Duodenal mucosa (tissue), 2 donors: Measurements from ENCODE around the gene PEPD.

Experiments used
- H3K27ac ChIP-seq: one replicate; pipeline ENCODE4 v1.7.0; 2013; ENCODE audit warnings: low read depth, low read length
- H3K27me3 ChIP-seq, 2 donors: one replicate each; pipeline ENCODE4 v1.7.0; 2013; ENCODE audit warnings: low read length in 2 of 2, control low read depth in 1 of 2; ENCODE audit not compliant: insufficient read depth in 2 of 2, control insufficient read depth in 1 of 2
- H3K36me3 ChIP-seq, 2 donors: one replicate each; pipeline ENCODE4 v1.7.0; 2013; ENCODE audit warnings: low read length in 2 of 2, control low read depth in 1 of 2; ENCODE audit not compliant: insufficient read depth in 2 of 2, control insufficient read depth in 1 of 2
- H3K4me1 ChIP-seq, 2 donors: one replicate each; pipeline ENCODE4 v1.7.0; 2013; ENCODE audit warnings: low read length in 2 of 2, control low read depth in 1 of 2; ENCODE audit not compliant: insufficient read depth in 2 of 2, control insufficient read depth in 1 of 2
- H3K4me3 ChIP-seq, 2 donors: one replicate each; pipeline ENCODE4 v1.7.0; 2013; ENCODE audit warnings: low read length in 2 of 2, low read depth in 1 of 2
- H3K9ac ChIP-seq, 2 donors: one replicate each; pipeline ENCODE4 v1.7.0; 2013; ENCODE audit warnings: low read length in 2 of 2, low read depth in 1 of 2
- H3K9me3 ChIP-seq, 2 donors: one replicate each; pipeline ENCODE4 v1.7.0; 2013; ENCODE audit warnings: low read length in 2 of 2, control low read depth in 1 of 2; ENCODE audit not compliant: control insufficient read depth in 1 of 2

PEPD gene

DNA sequence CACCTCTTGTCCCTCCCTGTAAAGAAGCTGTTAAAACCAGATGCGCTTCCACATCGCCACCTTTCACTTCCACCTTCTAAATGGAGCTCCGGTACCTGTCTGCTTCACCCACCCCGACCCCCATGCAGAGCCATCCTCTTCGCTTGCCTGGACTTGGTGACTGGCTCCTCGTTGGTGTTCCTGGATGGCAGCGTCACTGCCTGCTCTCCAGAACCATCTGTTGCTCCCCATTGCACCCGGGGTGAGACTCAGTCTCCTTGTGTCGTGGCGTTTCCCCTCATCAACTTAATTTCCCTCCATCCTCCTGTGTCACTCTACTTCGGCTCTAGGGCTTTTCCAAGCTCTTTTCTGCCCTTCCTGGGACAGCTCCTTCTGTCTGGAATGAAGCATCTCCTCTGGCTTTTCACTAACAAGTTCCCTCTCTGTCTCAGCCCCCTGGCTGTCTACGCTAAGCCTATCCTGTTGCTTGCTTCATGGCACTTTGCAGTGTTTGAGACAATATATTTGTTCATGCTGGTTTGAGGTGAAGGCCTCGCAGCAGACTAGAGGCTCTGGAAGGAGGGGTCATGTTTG, 137.8 kb downstream of the PEPD start:
- Histone ChIP-seq H3K27ac (no peak overlapping the region), H3K9ac (no peak overlapping the region), H3K4me3 (no peak overlapping the region), H3K27me3 (no peaks in the 10 kb centered on the region), H3K4me1 (peaks cover 2 to 4% of the 10 kb centered on the region in 2 donors), H3K36me3 (peaks cover 11 to 45% of the 10 kb centered on the region in 2 donors), H3K9me3 (no peaks in the 10 kb centered on the region)

DNA sequence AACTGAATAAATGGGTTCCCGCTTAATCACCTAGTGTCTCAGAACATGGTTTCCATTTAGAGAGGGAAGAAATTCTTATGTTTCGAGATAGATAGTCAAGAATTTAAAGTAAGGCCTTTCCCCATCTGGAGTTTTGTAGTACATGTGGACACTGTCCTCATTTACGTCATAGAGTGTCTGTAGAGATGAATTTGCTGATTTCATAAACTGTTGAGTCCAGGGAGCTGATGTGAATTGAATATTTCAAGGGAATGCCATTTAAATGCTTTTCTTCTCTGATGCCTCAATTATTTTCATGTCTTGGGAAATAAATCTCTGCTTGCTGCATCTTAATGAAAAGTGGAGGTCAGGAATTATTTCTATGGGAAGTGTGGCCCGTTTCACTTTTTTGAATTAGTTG, 138.6 kb downstream of the PEPD start:
- Histone ChIP-seq H3K4me3 (no peak overlapping the region), H3K9ac (no peak overlapping the region), H3K9me3 (no peaks in the 10 kb centered on the region), H3K27ac (no peak overlapping the region), H3K27me3 (no peaks in the 10 kb centered on the region), H3K4me1 (peaks cover 7 to 11% of the 10 kb centered on the region in 2 donors), H3K36me3 (peaks cover 11 to 47% of the 10 kb centered on the region in 2 donors)

DNA sequence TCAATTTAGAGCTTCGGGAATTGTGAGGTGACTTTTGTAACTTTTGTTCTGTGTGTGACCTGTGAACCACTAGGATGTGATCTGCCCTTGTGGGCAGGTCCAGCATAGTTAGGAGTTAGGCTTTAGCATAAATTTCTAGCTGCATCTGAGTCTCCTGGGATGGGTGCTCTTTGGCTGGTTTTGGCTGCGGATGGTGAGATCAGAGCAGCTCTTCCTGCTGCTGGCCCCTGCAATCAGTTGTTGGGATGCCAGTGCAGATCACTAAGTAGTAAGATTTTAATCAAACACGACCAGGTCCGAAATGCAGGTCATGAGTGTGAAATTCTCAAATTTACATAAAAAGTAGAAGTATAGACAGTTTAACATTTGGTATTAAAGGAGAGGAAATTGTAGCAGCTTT, 139.6 kb downstream of the PEPD start:
- Histone ChIP-seq H3K9ac (no peak overlapping the region), H3K27ac (no peak overlapping the region), H3K4me1 (peaks cover 16 to 21% of the 10 kb centered on the region in 2 donors), H3K27me3 (no peaks in the 10 kb centered on the region), H3K9me3 (no peaks in the 10 kb centered on the region), H3K36me3 (peaks cover 8 to 43% of the 10 kb centered on the region in 2 donors), H3K4me3 (no peak overlapping the region)

DNA sequence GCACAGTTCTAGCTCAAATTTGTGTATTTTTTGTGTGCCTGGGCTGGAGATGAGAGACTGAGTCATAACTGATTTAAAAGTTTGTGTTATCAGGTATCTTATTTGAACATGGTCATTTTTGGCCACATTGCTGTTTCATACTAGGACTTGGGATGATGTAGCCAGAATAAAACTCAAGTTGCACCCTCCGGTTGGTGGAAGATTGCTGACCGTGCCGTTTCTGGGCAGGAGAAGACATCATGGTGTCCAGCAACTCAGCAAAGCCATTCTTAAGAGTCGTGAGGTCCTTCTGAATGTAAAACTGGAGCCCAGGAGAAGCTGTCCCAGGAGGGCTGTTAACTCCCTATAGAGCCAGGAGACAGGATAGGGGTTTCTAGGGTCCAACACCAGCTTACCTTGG, 140.5 kb downstream of the PEPD start:
- H3K4me3 ChIP-seq, result no peak overlapping the region
- H3K9me3 ChIP-seq, result no peaks in the 10 kb centered on the region
- H3K27me3 ChIP-seq, result no peaks in the 10 kb centered on the region
- H3K4me1 ChIP-seq, result peaks cover 25 to 30% of the 10 kb centered on the region in 2 donors
- peaks cover 8 to 35% of the 10 kb centered on the region in 2 donors for H3K36me3 ChIP-seq
- no peak overlapping the region for H3K9ac ChIP-seq
- H3K27ac ChIP-seq, result no peak overlapping the region

DNA sequence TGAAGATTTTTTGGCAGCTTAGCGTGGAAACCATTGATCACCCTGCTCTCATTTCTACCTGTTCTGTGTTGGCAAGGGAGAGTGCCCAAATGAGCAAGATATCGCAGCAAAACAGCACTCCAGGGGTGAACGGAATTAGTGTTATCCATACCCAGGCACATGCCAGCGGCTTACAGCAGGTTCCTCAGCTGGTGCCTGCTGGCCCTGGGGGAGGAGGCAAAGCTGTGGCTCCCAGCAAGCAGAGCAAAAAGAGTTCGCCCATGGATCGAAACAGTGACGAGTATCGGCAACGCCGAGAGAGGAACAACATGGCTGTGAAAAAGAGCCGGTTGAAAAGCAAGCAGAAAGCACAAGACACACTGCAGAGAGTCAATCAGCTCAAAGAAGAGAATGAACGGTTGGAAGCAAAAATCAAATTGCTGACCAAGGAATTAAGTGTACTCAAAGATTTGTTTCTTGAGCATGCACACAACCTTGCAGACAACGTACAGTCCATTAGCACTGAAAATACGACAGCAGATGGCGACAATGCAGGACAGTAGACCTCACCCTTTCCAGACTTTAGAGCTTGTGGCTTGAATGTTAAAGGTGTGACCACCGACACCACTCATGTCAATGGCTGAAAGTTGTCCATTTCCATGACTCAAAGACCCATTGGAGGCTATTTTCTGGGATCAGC, 142.3 kb downstream of the PEPD start:
- no peaks in the 10 kb centered on the region for H3K9me3 ChIP-seq
- H3K4me1 ChIP-seq, result peaks cover 42 to 47% of the 10 kb centered on the region in 2 donors
- H3K36me3 ChIP-seq, result peaks cover 8 to 29% of the 10 kb centered on the region in 2 donors
- H3K27ac ChIP-seq, result no peak overlapping the region
- H3K27me3 ChIP-seq, result no peaks in the 10 kb centered on the region
- no peak overlapping the region for H3K9ac ChIP-seq
- H3K4me3 ChIP-seq, result no peak overlapping the region

DNA sequence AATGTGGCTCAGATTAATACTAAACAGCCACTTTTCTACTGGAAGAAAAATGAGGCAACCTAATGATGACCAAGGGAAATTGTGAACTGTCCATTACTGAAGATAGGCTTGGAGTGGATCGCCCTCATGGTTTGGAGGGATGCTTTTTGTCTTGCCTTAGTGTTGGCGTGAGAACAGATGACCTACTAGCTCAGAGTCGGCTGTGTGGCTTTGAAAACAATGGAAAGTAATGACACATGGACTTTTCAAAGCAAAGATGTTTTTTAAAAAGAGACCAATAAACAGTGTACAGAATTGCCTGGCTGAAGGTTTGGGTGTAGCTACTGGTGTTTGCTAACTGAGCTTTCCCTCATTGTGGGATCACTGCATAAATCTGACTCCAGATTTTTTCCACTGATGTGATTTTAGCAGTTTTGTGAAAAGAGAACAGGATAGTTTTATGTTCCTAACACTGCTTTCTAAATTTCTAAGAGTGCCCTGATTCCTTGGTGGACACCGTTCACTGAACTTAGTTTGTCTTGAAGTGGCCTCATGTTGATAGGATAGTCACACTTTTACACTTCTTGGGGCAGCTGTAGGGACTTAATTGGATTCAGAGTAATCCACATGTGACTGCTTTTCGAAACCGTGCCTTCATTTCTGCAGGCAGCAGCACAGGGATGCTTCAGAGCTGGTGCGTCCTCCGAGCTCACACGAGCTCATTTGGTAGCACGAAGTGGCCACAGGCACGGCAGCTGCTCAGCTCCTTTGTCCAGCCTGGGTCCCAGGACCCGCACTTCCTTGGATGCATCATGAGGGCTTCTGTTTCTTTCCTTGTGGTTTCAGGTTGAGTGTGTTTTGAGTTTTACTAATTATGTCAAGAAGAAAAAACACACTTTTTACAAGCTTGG, 143.8 kb downstream of the PEPD start:
- no peaks in the 10 kb centered on the region for H3K9me3 ChIP-seq
- H3K36me3 ChIP-seq, result peaks cover 6 to 20% of the 10 kb centered on the region in 2 donors
- H3K27me3 ChIP-seq, result no peaks in the 10 kb centered on the region
- H3K4me3 ChIP-seq, result no peak overlapping the region
- peaks cover 42 to 47% of the 10 kb centered on the region in 2 donors for H3K4me1 ChIP-seq
- no peak overlapping the region for H3K27ac ChIP-seq
- no peak overlapping the region for H3K9ac ChIP-seq

DNA sequence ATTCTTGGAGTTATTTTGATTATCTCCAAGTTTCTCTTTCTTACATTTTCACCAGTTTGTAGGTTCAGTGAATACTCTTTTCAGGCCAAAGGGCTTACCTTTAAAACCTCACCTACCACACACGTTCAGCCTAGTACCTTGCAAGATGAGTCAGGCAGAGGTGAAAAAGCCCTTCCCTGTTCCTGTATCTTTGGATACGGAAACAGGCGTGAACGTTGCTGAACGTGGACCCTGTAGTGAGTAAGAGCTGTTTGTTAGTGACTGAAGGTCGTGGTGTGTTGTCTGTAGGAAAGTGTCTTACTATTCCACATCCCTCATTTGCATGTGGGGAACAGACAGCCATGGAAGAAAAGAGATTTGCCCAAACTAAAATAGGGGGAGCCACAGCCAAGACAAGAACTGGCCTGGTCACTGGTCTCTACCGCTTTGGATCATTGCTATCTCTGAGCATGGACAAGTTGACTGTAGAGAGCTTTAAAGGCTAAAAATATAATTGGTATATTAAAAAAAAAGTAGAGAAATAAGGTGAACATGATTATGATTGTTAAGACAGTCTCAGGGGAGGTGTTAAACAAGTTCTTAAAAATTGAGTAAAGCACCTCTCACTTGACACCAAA, 144.5 kb downstream of the PEPD start:
- Histone ChIP-seq H3K9ac (no peak overlapping the region), H3K4me1 (peaks cover 43 to 47% of the 10 kb centered on the region in 2 donors), H3K27ac (peak overlapping the region; percentile 62)

DNA sequence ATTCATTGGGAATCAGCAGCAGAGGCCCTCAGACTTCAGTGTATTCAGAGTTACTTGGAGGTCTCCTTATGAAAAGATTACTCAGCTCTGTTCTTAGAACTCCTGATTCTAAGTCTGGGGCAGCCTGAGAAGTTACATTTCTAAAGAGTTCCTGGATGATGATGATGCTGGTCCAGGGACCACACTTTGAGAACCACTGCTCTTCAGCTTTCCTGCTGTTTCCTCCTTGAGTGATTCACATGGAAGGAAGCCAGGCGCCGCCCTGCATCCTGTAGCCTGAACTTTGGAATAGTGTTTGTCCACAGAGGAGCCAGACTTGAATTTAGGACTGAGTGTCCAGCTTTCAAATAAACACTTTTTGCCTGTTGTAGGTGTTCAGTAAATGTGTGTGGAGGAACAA, 145.2 kb downstream of the PEPD start:
- H3K36me3 ChIP-seq, result peaks cover 4 to 18% of the 10 kb centered on the region in 2 donors
- H3K27ac ChIP-seq, result peak overlapping the region; percentile 62
- H3K9ac ChIP-seq, result no peak overlapping the region
- peaks cover 47 to 48% of the 10 kb centered on the region in 2 donors for H3K4me1 ChIP-seq
- no peak overlapping the region for H3K4me3 ChIP-seq
- no peaks in the 10 kb centered on the region for H3K9me3 ChIP-seq
- H3K27me3 ChIP-seq, result no peaks in the 10 kb centered on the region

More for the DNA sequence above, 144.5 kb downstream of the PEPD start:
- no peaks in the 10 kb centered on the region for H3K9me3 ChIP-seq
- H3K36me3 ChIP-seq, result peaks cover 6 to 20% of the 10 kb centered on the region in 2 donors
- no peak overlapping the region for H3K4me3 ChIP-seq
- no peaks in the 10 kb centered on the region for H3K27me3 ChIP-seq

DNA sequence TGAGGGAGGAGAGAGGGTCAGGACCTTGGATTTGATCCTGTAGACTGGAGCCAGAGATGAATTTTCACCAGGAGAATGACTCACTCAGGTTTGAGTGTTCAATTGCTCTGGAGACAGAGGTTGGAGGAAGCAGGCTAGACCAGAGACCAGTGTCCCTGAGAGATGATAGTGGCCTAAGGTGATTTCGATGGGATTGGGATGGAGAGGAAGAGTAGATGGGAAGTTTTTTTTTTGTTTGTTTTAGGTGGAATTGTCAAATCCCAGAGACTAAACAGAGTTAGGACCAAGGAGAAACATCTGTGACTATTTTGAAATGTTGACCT, 145.8 kb downstream of the PEPD start:
- Histone ChIP-seq H3K27ac (peak overlapping the region; percentile 13), H3K9ac (peak overlapping the region in 1 of 2 donors; percentile 65), H3K27me3 (no peaks in the 10 kb centered on the region), H3K36me3 (peaks cover 0 to 13% of the 10 kb centered on the region in 2 donors), H3K4me3 (peak overlapping the region; percentile 77 to 94), H3K9me3 (no peaks in the 10 kb centered on the region), H3K4me1 (peaks cover 44 to 48% of the 10 kb centered on the region in 2 donors)
